Measurements from ENCODE around the gene DKK3. TPM values are rescaled to one million over a fixed set of nuclear protein-coding genes. Genes with fewer than 3 reads are reported as not detected.

The DKK3 gene
- polyA plus RNA-seq, 1 donor from 2014 or later: 43.6 TPM

DNA sequence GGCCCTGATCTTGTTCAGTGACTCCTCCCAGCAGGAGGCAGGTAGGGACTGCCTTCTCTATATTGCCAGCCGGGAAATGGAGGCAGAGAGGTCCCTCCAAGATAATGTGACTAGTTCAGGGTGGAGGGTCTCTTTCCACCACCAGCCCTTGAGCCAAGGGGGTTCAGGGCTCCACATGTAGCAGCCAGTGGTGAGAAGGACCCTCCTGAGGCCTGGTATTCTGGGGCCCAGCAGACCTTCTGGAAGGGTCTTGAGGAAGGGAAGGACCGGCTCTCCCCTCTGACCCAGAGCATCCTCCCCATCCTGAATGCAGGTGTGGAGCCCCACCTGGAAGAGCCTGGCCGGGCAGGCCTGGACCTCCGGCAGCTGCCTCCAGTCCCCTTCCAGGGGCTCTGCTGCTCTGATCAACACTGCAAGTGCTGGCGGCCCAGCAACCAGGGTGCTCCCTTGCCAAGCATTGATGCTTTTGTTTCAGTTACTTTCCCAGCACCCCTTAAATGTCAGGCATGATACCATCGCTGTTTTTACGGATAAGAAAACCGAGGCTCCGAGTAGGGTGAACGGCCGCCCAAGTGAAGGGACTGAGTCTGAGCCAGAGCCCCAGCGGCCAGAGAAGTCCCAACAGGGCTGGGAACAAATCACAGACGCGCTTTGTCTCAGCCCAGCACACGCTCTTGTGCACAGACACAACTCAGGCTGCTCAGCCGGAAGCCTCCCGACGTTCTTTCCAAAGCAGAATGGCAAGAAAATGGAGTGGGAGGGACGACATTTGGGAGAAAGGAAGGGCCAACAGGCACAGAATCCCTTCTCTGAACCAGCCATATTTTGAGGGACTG lies 38.8 kb downstream of the DKK3 start:
- H3K9me2 ChIP-seq (ENCODE audit: insufficient read depth, low read length): no peaks in the 10 kb centered on the region
- H3K4me2 ChIP-seq (ENCODE audit: low read length): no peak overlapping the region
- no peaks in the 10 kb centered on the region for H3K36me3 ChIP-seq (ENCODE audit: insufficient read depth, low read length)
- TF ChIP-seq POLR2AphosphoS5 (IDR thresholded peaks at IDR 0.05) (no peak), TAF1 (IDR thresholded peaks at IDR 0.05; ENCODE audit: low read depth) (no peak), SMC3 (conservative IDR thresholded peaks at IDR 0.05; ENCODE audit: poor library complexity) (no peak), MXI1 (conservative IDR thresholded peaks at IDR 0.05; ENCODE audit: poor library complexity, severe bottlenecking) (no peak), EP300 (conservative IDR thresholded peaks at IDR 0.05; ENCODE audit: poor library complexity, severe bottlenecking) (no peak), RAD21 (conservative IDR thresholded peaks at IDR 0.05) (no peak)
- TF ChIP-seq, protein P1, sequence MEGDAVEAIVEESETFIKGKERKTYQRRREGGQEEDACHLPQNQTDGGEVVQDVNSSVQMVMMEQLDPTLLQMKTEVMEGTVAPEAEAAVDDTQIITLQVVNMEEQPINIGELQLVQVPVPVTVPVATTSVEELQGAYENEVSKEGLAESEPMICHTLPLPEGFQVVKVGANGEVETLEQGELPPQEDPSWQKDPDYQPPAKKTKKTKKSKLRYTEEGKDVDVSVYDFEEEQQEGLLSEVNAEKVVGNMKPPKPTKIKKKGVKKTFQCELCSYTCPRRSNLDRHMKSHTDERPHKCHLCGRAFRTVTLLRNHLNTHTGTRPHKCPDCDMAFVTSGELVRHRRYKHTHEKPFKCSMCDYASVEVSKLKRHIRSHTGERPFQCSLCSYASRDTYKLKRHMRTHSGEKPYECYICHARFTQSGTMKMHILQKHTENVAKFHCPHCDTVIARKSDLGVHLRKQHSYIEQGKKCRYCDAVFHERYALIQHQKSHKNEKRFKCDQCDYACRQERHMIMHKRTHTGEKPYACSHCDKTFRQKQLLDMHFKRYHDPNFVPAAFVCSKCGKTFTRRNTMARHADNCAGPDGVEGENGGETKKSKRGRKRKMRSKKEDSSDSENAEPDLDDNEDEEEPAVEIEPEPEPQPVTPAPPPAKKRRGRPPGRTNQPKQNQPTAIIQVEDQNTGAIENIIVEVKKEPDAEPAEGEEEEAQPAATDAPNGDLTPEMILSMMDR (IDR thresholded peaks at IDR 0.05; ENCODE audit: poor library complexity, severe bottlenecking): no peak
- TF ChIP-seq, protein P2, sequence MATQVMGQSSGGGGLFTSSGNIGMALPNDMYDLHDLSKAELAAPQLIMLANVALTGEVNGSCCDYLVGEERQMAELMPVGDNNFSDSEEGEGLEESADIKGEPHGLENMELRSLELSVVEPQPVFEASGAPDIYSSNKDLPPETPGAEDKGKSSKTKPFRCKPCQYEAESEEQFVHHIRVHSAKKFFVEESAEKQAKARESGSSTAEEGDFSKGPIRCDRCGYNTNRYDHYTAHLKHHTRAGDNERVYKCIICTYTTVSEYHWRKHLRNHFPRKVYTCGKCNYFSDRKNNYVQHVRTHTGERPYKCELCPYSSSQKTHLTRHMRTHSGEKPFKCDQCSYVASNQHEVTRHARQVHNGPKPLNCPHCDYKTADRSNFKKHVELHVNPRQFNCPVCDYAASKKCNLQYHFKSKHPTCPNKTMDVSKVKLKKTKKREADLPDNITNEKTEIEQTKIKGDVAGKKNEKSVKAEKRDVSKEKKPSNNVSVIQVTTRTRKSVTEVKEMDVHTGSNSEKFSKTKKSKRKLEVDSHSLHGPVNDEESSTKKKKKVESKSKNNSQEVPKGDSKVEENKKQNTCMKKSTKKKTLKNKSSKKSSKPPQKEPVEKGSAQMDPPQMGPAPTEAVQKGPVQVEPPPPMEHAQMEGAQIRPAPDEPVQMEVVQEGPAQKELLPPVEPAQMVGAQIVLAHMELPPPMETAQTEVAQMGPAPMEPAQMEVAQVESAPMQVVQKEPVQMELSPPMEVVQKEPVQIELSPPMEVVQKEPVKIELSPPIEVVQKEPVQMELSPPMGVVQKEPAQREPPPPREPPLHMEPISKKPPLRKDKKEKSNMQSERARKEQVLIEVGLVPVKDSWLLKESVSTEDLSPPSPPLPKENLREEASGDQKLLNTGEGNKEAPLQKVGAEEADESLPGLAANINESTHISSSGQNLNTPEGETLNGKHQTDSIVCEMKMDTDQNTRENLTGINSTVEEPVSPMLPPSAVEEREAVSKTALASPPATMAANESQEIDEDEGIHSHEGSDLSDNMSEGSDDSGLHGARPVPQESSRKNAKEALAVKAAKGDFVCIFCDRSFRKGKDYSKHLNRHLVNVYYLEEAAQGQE (IDR thresholded peaks at IDR 0.05; ENCODE audit: borderline replicate concordance): no peak
- H3K9me3 ChIP-seq (ENCODE audit: low read length): no peaks in the 10 kb centered on the region
- no peaks in the 10 kb centered on the region for H3K27me3 ChIP-seq (ENCODE audit: insufficient read depth, low read depth, low read length)
- no peaks in the 10 kb centered on the region for H3K79me2 ChIP-seq (replicated peaks; ENCODE audit: insufficient read depth, low read length)
- H3K27ac ChIP-seq (ENCODE audit: low read length): no peak overlapping the region
- no peak overlapping the region for H3K9ac ChIP-seq (ENCODE audit: low read length)
- H3F3A ChIP-seq (ENCODE audit: insufficient read depth, low read length, poor library complexity, severe bottlenecking): no peaks in the 10 kb centered on the region
- no peak overlapping the region for H2AFZ ChIP-seq (ENCODE audit: low read depth, low read length)
- H4K20me1 ChIP-seq (ENCODE audit: insufficient read depth): no peaks in the 10 kb centered on the region
- H3K4me3 ChIP-seq (ENCODE audit: low read length): no peak overlapping the region

DNA sequence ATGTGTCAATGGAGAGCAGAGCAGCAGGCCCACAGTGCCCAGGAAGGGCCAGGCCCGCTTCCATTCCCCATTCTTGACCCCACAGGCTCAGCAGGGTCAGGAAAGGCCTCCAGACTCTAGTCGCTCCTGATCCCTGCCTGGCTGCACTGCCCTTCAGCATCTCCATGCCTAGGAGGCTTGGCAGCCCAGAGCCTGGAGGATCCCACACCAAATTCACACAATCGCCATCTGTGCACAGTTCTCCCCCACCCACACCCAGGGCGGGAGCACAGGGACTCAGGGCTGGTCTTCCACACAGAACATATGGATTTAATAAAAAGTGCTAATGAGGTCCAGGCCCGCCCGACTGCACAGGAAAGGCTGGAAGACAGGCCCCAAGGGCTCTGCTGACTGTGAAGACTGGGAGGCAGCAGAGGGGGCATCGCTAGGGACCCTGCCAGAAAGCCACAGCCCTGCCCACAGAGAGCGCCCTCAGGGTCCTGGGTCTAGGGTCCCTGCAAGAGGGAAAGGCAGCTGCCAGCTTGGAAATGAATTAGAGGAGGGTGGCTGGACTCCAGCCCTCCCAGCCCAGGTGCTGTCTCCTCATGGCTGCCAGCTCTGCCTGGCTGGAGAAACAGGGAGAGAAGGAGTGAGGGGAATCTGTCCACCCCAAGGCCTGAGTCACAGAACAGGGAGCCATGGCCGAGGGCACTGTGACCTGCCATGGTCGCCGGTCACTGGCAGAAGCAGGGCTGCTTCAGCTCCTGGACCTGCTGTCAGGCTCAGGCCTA lies 39.7 kb downstream of the DKK3 start:
- TF ChIP-seq POLR2AphosphoS5 (IDR thresholded peaks at IDR 0.05) (no peak), MXI1 (conservative IDR thresholded peaks at IDR 0.05; ENCODE audit: poor library complexity, severe bottlenecking) (no peak), EP300 (conservative IDR thresholded peaks at IDR 0.05; ENCODE audit: poor library complexity, severe bottlenecking) (no peak), RAD21 (conservative IDR thresholded peaks at IDR 0.05) (no peak), SMC3 (conservative IDR thresholded peaks at IDR 0.05; ENCODE audit: poor library complexity) (no peak), EZH2 (IDR thresholded peaks at IDR 0.05; ENCODE audit: borderline replicate concordance, insufficient read depth, low read length, poor library complexity, severe bottlenecking) (no peak), TAF1 (IDR thresholded peaks at IDR 0.05; ENCODE audit: low read depth) (no peak)
- TF ChIP-seq, protein P1 (IDR thresholded peaks at IDR 0.05; ENCODE audit: poor library complexity, severe bottlenecking): no peak
- TF ChIP-seq, protein P2 (IDR thresholded peaks at IDR 0.05; ENCODE audit: borderline replicate concordance): no peak
- H3K4me2 ChIP-seq (ENCODE audit: low read length): no peak overlapping the region
- H3K79me2 ChIP-seq (replicated peaks; ENCODE audit: insufficient read depth, low read length): no peaks in the 10 kb centered on the region
- no peak overlapping the region for H3K27ac ChIP-seq (ENCODE audit: low read length)
- H3F3A ChIP-seq (ENCODE audit: insufficient read depth, low read length, poor library complexity, severe bottlenecking): no peaks in the 10 kb centered on the region
- no peaks in the 10 kb centered on the region for H3K27me3 ChIP-seq (ENCODE audit: insufficient read depth, low read depth, low read length)
- H3K4me3 ChIP-seq (ENCODE audit: low read length): no peak overlapping the region
- H3K9me3 ChIP-seq (ENCODE audit: low read length): no peaks in the 10 kb centered on the region
- H4K20me1 ChIP-seq (ENCODE audit: insufficient read depth): no peaks in the 10 kb centered on the region
- no peaks in the 10 kb centered on the region for H3K9me2 ChIP-seq (ENCODE audit: insufficient read depth, low read length)
- no peaks in the 10 kb centered on the region for H3K36me3 ChIP-seq (ENCODE audit: insufficient read depth, low read length)
- no peak overlapping the region for H3K9ac ChIP-seq (ENCODE audit: low read length)
- H2AFZ ChIP-seq (ENCODE audit: low read depth, low read length): no peak overlapping the region

Data from neural cell (in vitro differentiated cells).